Cardiac muscle cell (in vitro differentiated cells and primary cell): Measurements from ENCODE around the gene ACACA. TPM values are rescaled to one million over a fixed set of nuclear protein-coding genes. Genes with fewer than 3 reads are reported as not detected.

Source experiments
- DNase-seq, 2 donors: peaks; one replicate each; pipeline versions ENCODE4 v3.0.0 to v3.0.0-alpha.2; 2010 to 2017; ENCODE audit warnings: low read depth in 1 of 2, low spot score in 1 of 2
- H3K27ac ChIP-seq: fragments of 200-600 bp; sonication (generic); 2 replicates; pipeline ENCODE4 v1.5.1; 2016
- H3K27me3 ChIP-seq: fragments of 200-600 bp; sonication (generic); 2 replicates; pipeline ENCODE4 v1.6.0; 2016; ENCODE audit warnings: control low read depth
- H3K36me3 ChIP-seq: fragments of 200-600 bp; sonication (generic); 2 replicates; pipeline ENCODE4 v1.5.1; 2016; ENCODE audit warnings: control low read depth
- H3K4me1 ChIP-seq: fragments of 200-600 bp; sonication (generic); 2 replicates; pipeline ENCODE4 v1.8.1; 2017; ENCODE audit warnings: low read depth, mild to moderate bottlenecking, mixed run types
- H3K4me3 ChIP-seq: fragments of 200-600 bp; sonication (generic); 2 replicates; pipeline ENCODE4 v1.5.1; 2016; ENCODE audit warnings: mild to moderate bottlenecking
- H3K9me3 ChIP-seq: fragments of 200-600 bp; sonication (generic); 2 replicates; pipeline ENCODE4 v1.5.1; 2017; ENCODE audit warnings: low read depth, mild to moderate bottlenecking, control low read depth
- polyA plus RNA-seq: library from polyadenylated mRNA; unstranded; fragments of >200 nt; fragmentation: Nextera tagmentation; extraction: Ambion mirVana; gene quantifications from 2 replicates; pipeline ENCODE4 v1.2.1, GENCODE V29; 2016
- total RNA-seq: library from RNA; depleted of rRNA; stranded (reverse); fragments of >200 nt; gene quantifications from 2 replicates; pipeline ENCODE4 v1.2.3, GENCODE V29; 2016
- TF ChIP-seq, protein P1 (sequence below): IDR thresholded peaks from 2 replicates; pipeline ENCODE4 v1.5.1; 2012; ENCODE audit warnings: low read depth, mild to moderate bottlenecking, low read length

ACACA gene
- total and polyA plus RNA-seq, 2 experiments from 2014 or later, result 42.5 to 47.6 TPM

DNA sequence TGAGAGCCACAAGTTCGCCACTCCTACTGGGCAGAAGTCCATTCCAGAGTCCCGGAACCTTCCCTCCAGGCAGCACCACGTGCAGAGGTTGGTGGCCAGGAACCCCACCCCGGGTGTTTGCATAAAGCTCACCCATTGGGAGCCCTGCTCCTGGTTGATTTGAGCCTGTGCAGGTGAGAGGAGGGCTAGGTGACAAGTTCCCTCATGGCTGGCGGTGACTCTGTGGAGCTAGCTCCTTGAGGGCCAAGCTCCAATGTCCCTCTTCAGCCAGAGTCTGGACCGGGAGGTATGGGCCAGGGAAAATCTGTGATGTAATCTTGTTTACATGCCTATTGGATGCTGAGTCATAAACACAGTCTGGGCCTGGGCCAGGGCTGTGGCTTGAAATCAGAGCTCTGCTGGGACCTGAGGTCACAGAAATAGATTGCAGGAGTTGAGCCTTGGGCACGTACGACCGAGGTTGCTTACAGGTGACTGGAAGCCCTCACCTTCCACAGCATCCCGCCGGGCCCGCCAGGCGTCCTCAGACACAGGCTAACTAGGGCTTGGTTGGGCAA lies 339.0 kb downstream of the ACACA start:
- H3K27ac ChIP-seq, result no peak overlapping the region
- TF ChIP-seq, protein P1, sequence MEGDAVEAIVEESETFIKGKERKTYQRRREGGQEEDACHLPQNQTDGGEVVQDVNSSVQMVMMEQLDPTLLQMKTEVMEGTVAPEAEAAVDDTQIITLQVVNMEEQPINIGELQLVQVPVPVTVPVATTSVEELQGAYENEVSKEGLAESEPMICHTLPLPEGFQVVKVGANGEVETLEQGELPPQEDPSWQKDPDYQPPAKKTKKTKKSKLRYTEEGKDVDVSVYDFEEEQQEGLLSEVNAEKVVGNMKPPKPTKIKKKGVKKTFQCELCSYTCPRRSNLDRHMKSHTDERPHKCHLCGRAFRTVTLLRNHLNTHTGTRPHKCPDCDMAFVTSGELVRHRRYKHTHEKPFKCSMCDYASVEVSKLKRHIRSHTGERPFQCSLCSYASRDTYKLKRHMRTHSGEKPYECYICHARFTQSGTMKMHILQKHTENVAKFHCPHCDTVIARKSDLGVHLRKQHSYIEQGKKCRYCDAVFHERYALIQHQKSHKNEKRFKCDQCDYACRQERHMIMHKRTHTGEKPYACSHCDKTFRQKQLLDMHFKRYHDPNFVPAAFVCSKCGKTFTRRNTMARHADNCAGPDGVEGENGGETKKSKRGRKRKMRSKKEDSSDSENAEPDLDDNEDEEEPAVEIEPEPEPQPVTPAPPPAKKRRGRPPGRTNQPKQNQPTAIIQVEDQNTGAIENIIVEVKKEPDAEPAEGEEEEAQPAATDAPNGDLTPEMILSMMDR, result no peak
- H3K27me3 ChIP-seq, result peaks cover 30% of the 10 kb centered on the region
- H3K36me3 ChIP-seq, result no peaks in the 10 kb centered on the region
- H3K4me1 ChIP-seq, result no peaks in the 10 kb centered on the region
- peak in 1 of 2 donors; percentile 75 for DNase-seq
- no peaks in the 10 kb centered on the region for H3K9me3 ChIP-seq
- no peak overlapping the region for H3K4me3 ChIP-seq

DNA sequence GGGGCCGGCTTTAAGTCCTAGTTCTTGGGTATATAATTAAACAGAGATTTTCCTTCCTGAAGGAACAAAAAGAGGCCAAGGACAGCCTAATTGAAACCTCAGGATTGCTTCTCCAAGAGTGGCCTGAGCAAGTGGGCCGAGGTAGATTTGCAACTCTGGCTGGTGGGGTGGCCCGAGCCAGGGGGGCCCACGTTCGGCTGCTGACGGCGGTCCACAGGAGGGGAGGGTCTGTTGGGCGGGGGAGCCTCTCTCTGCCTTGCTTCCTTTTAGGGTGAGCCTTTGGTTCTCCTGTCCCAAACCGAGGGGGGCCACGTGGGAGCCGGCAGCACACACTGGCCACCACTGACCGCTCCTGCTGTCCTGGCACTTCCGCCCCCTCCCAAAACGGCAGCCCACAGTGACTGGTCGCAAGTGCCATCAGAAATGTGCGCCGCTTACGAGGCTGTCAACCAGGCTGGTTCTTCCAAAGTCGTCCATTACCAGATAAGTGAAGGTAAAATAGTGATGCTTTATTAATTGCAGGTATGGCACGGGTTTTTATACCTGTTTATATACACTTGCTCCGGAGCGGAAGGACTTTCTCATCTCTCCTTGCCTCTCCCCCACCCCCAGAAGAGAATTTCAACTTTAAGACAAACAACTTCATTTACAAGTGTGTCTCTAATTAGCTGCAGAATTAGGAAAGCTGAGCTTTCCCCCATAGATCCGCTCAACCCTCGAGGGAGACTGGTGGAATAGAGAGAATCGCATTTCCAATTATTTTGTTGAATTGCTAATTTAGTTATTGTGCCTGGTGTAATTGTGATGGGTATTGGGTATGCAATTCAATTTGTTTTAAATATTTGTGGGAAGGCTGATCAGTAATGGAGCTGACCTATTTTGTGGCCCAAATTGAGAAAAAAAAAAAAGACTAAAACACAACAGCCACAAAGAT lies 340.0 kb downstream of the ACACA start:
- H3K27ac ChIP-seq, result no peak overlapping the region
- no peaks in the 10 kb centered on the region for H3K9me3 ChIP-seq
- H3K36me3 ChIP-seq, result no peaks in the 10 kb centered on the region
- no peak for DNase-seq
- H3K4me1 ChIP-seq, result no peaks in the 10 kb centered on the region
- peaks cover 30% of the 10 kb centered on the region for H3K27me3 ChIP-seq
- no peak overlapping the region for H3K4me3 ChIP-seq
- TF ChIP-seq, protein P1, result no peak

DNA sequence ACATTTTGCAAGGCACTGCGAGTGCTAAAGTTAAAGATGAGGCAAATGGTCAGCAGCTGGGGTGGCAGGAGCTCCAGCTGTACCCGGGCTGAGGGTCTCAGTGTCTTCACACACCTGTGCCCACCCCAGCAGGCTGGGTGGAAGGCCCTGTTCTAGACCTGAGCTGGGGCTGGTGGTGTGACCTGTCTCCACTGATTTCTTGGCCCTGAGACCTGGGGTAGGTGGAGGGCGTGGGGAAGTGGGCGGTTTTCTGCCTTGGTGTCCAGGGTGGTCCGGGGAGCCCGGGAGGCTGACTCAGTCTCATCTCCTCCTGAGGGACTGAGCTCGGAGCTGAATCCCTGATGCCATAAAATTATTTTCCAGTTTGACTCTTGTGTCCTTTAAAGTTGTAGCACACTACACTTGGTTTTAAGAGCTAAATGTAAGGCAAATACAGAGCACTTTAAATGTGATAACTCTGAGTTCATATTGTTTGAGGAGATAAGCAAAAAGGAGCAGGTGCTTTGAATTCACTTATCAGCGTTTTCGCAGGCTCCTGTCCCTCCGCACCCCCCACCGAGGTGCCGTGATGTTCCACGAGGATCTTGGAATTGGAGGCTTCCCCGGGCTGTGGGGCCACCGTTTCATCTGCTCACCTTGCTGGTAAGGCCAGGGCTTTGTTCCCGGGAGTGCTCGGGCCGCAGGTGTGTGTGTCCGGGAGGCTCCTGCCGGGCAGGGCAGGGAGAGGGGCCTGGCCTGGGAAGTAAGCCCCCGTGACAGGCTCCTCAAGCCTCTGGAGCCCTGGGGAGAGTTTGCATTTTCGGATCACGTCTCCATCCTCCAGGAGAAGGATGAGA lies 340.9 kb downstream of the ACACA start:
- TF ChIP-seq, protein P1, result no peak
- H3K36me3 ChIP-seq, result no peaks in the 10 kb centered on the region
- H3K4me3 ChIP-seq, result no peak overlapping the region
- DNase-seq, result no peak
- H3K4me1 ChIP-seq, result no peaks in the 10 kb centered on the region
- peaks cover 30% of the 10 kb centered on the region for H3K27me3 ChIP-seq
- H3K9me3 ChIP-seq, result no peaks in the 10 kb centered on the region
- H3K27ac ChIP-seq, result no peak overlapping the region

DNA sequence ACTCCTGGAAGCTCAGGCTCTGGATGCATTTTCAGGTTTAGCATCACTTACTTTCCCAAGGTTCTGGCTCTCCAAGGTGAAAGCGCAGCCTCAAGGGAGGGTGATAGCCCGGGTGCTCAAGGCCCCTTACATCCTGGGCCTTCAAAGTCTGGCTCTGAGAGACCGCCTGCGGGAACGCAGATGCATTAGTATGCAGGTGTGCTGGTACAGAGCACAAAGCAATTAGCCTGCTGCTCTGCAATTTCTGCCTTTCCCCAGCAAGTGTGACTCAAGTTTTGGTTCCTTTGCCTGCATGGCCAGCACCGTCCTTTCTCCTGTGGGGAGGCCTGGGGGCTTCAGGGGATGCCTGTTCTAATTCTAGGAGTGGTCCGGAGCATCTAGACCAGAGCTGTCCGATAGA lies 341.7 kb downstream of the ACACA start:
- Histone ChIP-seq H3K27ac (no peak overlapping the region), H3K27me3 (peaks cover 30% of the 10 kb centered on the region), H3K36me3 (no peaks in the 10 kb centered on the region), H3K9me3 (no peaks in the 10 kb centered on the region), H3K4me1 (no peaks in the 10 kb centered on the region), H3K4me3 (no peak overlapping the region)
- DNase-seq, result no peak
- TF ChIP-seq, protein P1, result no peak

DNA sequence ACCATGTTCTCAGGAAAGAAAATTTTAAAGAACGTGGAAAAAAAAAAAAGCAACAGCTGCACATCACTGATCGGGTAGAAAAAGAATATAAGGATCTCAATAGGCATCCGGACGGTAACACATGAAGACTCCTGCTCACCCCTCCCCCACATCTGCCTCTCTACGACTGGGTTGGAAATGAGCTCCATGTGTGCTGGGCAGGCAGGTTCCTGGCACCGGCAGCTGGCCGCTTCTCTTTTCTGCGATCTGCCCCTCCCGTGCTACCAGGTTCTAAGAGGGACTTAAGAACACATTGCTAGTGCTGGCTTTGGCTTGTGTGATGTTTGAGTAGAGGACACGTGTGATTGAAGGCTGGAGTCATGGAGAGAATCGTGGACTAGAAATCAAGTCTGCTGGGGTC lies 342.4 kb downstream of the ACACA start:
- peaks cover 30% of the 10 kb centered on the region for H3K27me3 ChIP-seq
- H3K4me1 ChIP-seq, result no peaks in the 10 kb centered on the region
- no peak overlapping the region for H3K27ac ChIP-seq
- no peaks in the 10 kb centered on the region for H3K9me3 ChIP-seq
- TF ChIP-seq, protein P1, result no peak
- H3K4me3 ChIP-seq, result no peak overlapping the region
- no peak for DNase-seq
- no peaks in the 10 kb centered on the region for H3K36me3 ChIP-seq
